Peyer's patch (tissue), 4 donors: ENCODE results near the gene PARD6B.

Experiments
- POLR2A ChIP-seq, 2 donors: fragments of 450-650 bp; IDR thresholded peaks; one replicate each; pipeline ENCODE4 v1.5.1; 2017; ENCODE audit warnings: antibody characterized with exemption in 2 of 2, mild to moderate bottlenecking in 2 of 2, moderate library complexity in 2 of 2
- TF ChIP-seq, protein P1 (sequence below), 6 experiments: fragments of 450-650 bp in 4 of 6; fragments of 200-600 bp in 2 of 6; sonication (generic) in 1 of 6; IDR thresholded peaks; one replicate each; pipeline ENCODE4 v1.5.1; 2017 to 2019; ENCODE audit warnings: antibody characterized with exemption in 6 of 6, mild to moderate bottlenecking in 3 of 6, moderate library complexity in 1 of 6

DNA sequence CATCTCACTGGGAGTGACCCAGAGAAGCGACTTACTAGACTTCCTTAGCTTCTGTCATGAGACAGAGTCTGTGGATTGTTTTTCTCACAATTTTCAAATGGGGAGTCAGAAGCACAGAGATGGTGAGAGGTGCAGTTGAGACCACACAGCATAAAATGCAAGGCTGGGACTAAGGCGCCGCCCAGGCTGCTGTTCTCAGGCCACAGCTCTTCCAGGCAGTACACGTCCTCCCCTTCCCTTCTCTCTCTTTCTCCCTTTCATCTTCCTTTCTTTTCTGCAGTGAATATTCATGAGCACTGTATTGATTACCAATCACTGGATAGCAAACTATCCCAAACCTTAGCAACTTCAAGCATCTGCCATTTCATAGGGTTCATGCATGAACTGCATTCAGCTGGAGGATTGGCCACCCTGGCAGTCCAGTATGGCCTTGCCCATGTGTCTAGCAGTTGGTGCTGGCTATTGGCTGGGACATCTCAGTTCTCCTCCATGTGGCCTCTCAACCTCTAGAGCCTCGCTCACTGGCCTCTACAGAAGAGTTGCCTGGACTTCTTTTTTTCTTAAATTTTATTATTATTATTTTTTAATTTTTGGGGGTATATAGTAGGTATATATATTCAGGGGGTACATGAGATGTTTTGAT lies 74.9 kb downstream of the PARD6B start:
- TF ChIP-seq, protein P1, sequence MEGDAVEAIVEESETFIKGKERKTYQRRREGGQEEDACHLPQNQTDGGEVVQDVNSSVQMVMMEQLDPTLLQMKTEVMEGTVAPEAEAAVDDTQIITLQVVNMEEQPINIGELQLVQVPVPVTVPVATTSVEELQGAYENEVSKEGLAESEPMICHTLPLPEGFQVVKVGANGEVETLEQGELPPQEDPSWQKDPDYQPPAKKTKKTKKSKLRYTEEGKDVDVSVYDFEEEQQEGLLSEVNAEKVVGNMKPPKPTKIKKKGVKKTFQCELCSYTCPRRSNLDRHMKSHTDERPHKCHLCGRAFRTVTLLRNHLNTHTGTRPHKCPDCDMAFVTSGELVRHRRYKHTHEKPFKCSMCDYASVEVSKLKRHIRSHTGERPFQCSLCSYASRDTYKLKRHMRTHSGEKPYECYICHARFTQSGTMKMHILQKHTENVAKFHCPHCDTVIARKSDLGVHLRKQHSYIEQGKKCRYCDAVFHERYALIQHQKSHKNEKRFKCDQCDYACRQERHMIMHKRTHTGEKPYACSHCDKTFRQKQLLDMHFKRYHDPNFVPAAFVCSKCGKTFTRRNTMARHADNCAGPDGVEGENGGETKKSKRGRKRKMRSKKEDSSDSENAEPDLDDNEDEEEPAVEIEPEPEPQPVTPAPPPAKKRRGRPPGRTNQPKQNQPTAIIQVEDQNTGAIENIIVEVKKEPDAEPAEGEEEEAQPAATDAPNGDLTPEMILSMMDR (IDR thresholded peaks at IDR 0.05) = no peak
- no peak for TF ChIP-seq POLR2A (IDR thresholded peaks at IDR 0.05)
